ENCODE measurements around the gene MCM5. TPM values are rescaled to one million over a fixed set of nuclear protein-coding genes. Genes with fewer than 3 reads are reported as not detected.

Gene MCM5
- 10 to 100 TPM; 19.8 to 25.3 (median 22.4) TPM for total RNA-seq

GRCh38 chr22:35399678-35400500, at the start of gene MCM5:
MCM5 (plus strand) TSS chr22:35400140; CDS start chr22:35400439, 299 bp downstream.
- 2 to 3% methylated on average over 58 to 64 of the region's 64 CpGs for WGBS, 2 donors
- H3K4me3 ChIP-seq, result peak within 1 kb of the TSS; percentile 69 to 93 (median 89)
- no peaks in the 10 kb centered on the region for H3K9me3 ChIP-seq
- H3K4me1 ChIP-seq, result peaks cover 0 to 40% (median 8%) of the 10 kb centered on the region in 4 donors
- H3K27ac ChIP-seq, result peak within 1 kb of the TSS in 3 of 4 donors; percentile 66 to 76 (median 72)
- no peaks in the 10 kb centered on the region for H3K27me3 ChIP-seq
- peak in 1 of 5 experiments; percentile 44 for TF ChIP-seq CTCF (IDR thresholded peaks at IDR 0.05)
- peak; percentile 57 to 85 for TF ChIP-seq EP300 (IDR thresholded peaks at IDR 0.05)
- TF ChIP-seq POLR2A (IDR thresholded peaks at IDR 0.05), result no peak
- peaks cover 0 to 21% (median 5%) of the 10 kb centered on the region in 3 donors for H3K36me3 ChIP-seq
- peak; percentile 94 to 96 for DNase-seq (ENCODE audit: low spot score in 2 of 2)

- peak in 1 of 2 donors; percentile 33 for TF ChIP-seq POLR2A (IDR thresholded peaks at IDR 0.05)
- TF ChIP-seq EP300 (IDR thresholded peaks at IDR 0.05), result peak in 1 of 2 donors; percentile 74
- peak; percentile 78 to 99 (median 94) for TF ChIP-seq CTCF (IDR thresholded peaks at IDR 0.05)
- Histone ChIP-seq H3K4me1 (peaks cover 0 to 29% (median 7%) of the 10 kb centered on the region in 4 donors), H3K4me3 (peak overlapping the region; percentile 42 to 63 (median 58)), H3K9me3 (no peaks in the 10 kb centered on the region), H3K27ac (peak overlapping the region; percentile 48 to 90 (median 80)), H3K27me3 (no peaks in the 10 kb centered on the region), H3K36me3 (peaks cover 0 to 32% (median 0%) of the 10 kb centered on the region in 3 donors)
- WGBS, 2 donors, result 0% methylated on average over 25 to 38 of the region's 47 CpGs
- peak; percentile 74 to 81 for DNase-seq (ENCODE audit: low spot score in 2 of 2)
Observed at GRCh38 chr22:35350539-35351503, 49.1 kb upstream of the MCM5 start.

- Histone ChIP-seq H3K4me1 (peaks cover 0 to 29% (median 7%) of the 10 kb centered on the region in 4 donors), H3K36me3 (peaks cover 0 to 16% (median 0%) of the 10 kb centered on the region in 3 donors), H3K27me3 (no peaks in the 10 kb centered on the region), H3K4me3 (no peak overlapping the region), H3K9me3 (no peaks in the 10 kb centered on the region), H3K27ac (peak overlapping the region in 3 of 4 donors; percentile 78 to 90 (median 79))
- TF ChIP-seq CTCF (IDR thresholded peaks at IDR 0.05) (peak; percentile 5 to 63 (median 11)), POLR2A (IDR thresholded peaks at IDR 0.05) (peak in 1 of 2 donors; percentile 33), EP300 (IDR thresholded peaks at IDR 0.05) (peak in 1 of 2 donors; percentile 67)
- DNase-seq (ENCODE audit: low spot score in 2 of 2), result peak; percentile 35 to 54
- 64 to 69% methylated on average over 18 of the region's 19 CpGs for WGBS, 2 donors
Observed at GRCh38 chr22:35352214-35353111, 47.5 kb upstream of the MCM5 start.

GRCh38 chr22:35353318-35353717, 46.6 kb upstream of the MCM5 start:
- 48 to 53% methylated on average over 12 of the region's 12 CpGs for WGBS, 2 donors
- no peak for TF ChIP-seq POLR2A (IDR thresholded peaks at IDR 0.05)
- TF ChIP-seq CTCF (IDR thresholded peaks at IDR 0.05), result no peak
- TF ChIP-seq EP300 (IDR thresholded peaks at IDR 0.05), result no peak
- peak overlapping the region in 3 of 4 donors; percentile 26 to 78 (median 50) for H3K27ac ChIP-seq

More at GRCh38 chr22:35353318-35353717, 46.6 kb upstream of the MCM5 start:
- Histone ChIP-seq H3K9me3 (no peaks in the 10 kb centered on the region), H3K4me1 (peaks cover 0 to 29% (median 7%) of the 10 kb centered on the region in 4 donors), H3K36me3 (peaks cover 0 to 7% (median 0%) of the 10 kb centered on the region in 3 donors), H3K27me3 (no peaks in the 10 kb centered on the region), H3K4me3 (no peak overlapping the region)
- DNase-seq (ENCODE audit: low spot score in 2 of 2), result no peak
